ENCODE data around the gene HBB.

The HBB gene

GRCh38 chr11:5242208-5242607 is 15.3 kb upstream of the HBB start:
- Mint-ChIP-seq H3K27me3 (no peaks in the 10 kb centered on the region), H3K4me1 (ENCODE audit: low read depth in 2 of 2) (no peaks in the 10 kb centered on the region), H3K4me3 (no peak overlapping the region), H3K36me3 (ENCODE audit: insufficient read depth) (no peaks in the 10 kb centered on the region), H3K9me3 (no peaks in the 10 kb centered on the region), H3K27ac (no peak overlapping the region)
- ATAC-seq (replicated peaks) (no peak), DNase-seq (no peak)

GRCh38 chr11:5241458-5241857 is 14.6 kb upstream of the HBB start:
- Mint-ChIP-seq H3K9me3 (no peaks in the 10 kb centered on the region), H3K36me3 (ENCODE audit: insufficient read depth) (no peaks in the 10 kb centered on the region), H3K27me3 (no peaks in the 10 kb centered on the region), H3K4me1 (ENCODE audit: low read depth in 2 of 2) (no peaks in the 10 kb centered on the region), H3K4me3 (no peak overlapping the region), H3K27ac (no peak overlapping the region)
- DNase-seq (no peak), ATAC-seq (replicated peaks) (no peak)

GRCh38 chr11:5240458-5240857 is 13.6 kb upstream of the HBB start:
- no peak overlapping the region for H3K27ac Mint-ChIP-seq

GRCh38 chr11:5240056-5240455 is 13.2 kb upstream of the HBB start:
- no peak for DNase-seq
- Mint-ChIP-seq H3K27ac (no peak overlapping the region), H3K4me3 (no peak overlapping the region), H3K27me3 (peaks cover 0 to 7% of the 10 kb centered on the region in 2 donors), H3K9me3 (no peaks in the 10 kb centered on the region), H3K36me3 (ENCODE audit: insufficient read depth) (no peaks in the 10 kb centered on the region), H3K4me1 (ENCODE audit: low read depth in 2 of 2) (no peaks in the 10 kb centered on the region)
- ATAC-seq (replicated peaks): no peak

More at GRCh38 chr11:5240458-5240857, 13.6 kb upstream of the HBB start:
- H3K4me3 Mint-ChIP-seq: no peak overlapping the region
- no peak for ATAC-seq (replicated peaks)
- DNase-seq: no peak
- H3K9me3 Mint-ChIP-seq: no peaks in the 10 kb centered on the region
- H3K36me3 Mint-ChIP-seq (ENCODE audit: insufficient read depth): no peaks in the 10 kb centered on the region
- peaks cover 0 to 3% of the 10 kb centered on the region in 2 donors for H3K27me3 Mint-ChIP-seq
- H3K4me1 Mint-ChIP-seq (ENCODE audit: low read depth in 2 of 2): no peaks in the 10 kb centered on the region

GRCh38 chr11:5239046-5239445 is 12.2 kb upstream of the HBB start:
- ATAC-seq (replicated peaks): no peak

GRCh38 chr11:5238486-5238885 is 11.6 kb upstream of the HBB start:
- H3K36me3 Mint-ChIP-seq (ENCODE audit: insufficient read depth): no peaks in the 10 kb centered on the region
- ATAC-seq (replicated peaks) (no peak), DNase-seq (no peak)
- peaks cover 0 to 8% of the 10 kb centered on the region in 2 donors for H3K27me3 Mint-ChIP-seq
- H3K4me1 Mint-ChIP-seq (ENCODE audit: low read depth in 2 of 2): no peaks in the 10 kb centered on the region
- no peak overlapping the region for H3K27ac Mint-ChIP-seq
- H3K4me3 Mint-ChIP-seq: no peak overlapping the region
- no peaks in the 10 kb centered on the region for H3K9me3 Mint-ChIP-seq

More at GRCh38 chr11:5239046-5239445, 12.2 kb upstream of the HBB start:
- H3K27ac Mint-ChIP-seq: no peak overlapping the region
- peaks cover 0 to 8% of the 10 kb centered on the region in 2 donors for H3K27me3 Mint-ChIP-seq
- no peaks in the 10 kb centered on the region for H3K4me1 Mint-ChIP-seq (ENCODE audit: low read depth in 2 of 2)
- H3K36me3 Mint-ChIP-seq (ENCODE audit: insufficient read depth): no peaks in the 10 kb centered on the region
- H3K4me3 Mint-ChIP-seq: no peak overlapping the region
- DNase-seq: no peak
- no peaks in the 10 kb centered on the region for H3K9me3 Mint-ChIP-seq

- no peak for ATAC-seq (replicated peaks)
- Mint-ChIP-seq H3K27ac (no peak overlapping the region), H3K4me3 (no peak overlapping the region), H3K9me3 (no peaks in the 10 kb centered on the region), H3K27me3 (peaks cover 0 to 8% of the 10 kb centered on the region in 2 donors), H3K36me3 (ENCODE audit: insufficient read depth) (no peaks in the 10 kb centered on the region), H3K4me1 (ENCODE audit: low read depth in 2 of 2) (no peaks in the 10 kb centered on the region)
- DNase-seq: no peak
Observed at GRCh38 chr11:5237420-5237819, 10.5 kb upstream of the HBB start.

- no peaks in the 10 kb centered on the region for H3K9me3 Mint-ChIP-seq
- DNase-seq: no peak
- H3K4me1 Mint-ChIP-seq (ENCODE audit: low read depth in 2 of 2): no peaks in the 10 kb centered on the region
- no peaks in the 10 kb centered on the region for H3K36me3 Mint-ChIP-seq (ENCODE audit: insufficient read depth)
- H3K4me3 Mint-ChIP-seq: no peak overlapping the region
- no peak overlapping the region for H3K27ac Mint-ChIP-seq
- ATAC-seq (replicated peaks): no peak
- H3K27me3 Mint-ChIP-seq: peaks cover 0 to 8% of the 10 kb centered on the region in 2 donors
Observed at GRCh38 chr11:5235364-5236095, 8.7 kb upstream of the HBB start.

GRCh38 chr11:5234381-5234834 is 7.5 kb upstream of the HBB start, which contains the start of gene HBD:
HBD (minus strand) TSS chr11:5234483; CDS start chr11:5234433, 50 bp downstream.
- no peak within 1 kb of the TSS for H3K4me3 Mint-ChIP-seq
- no peaks in the 10 kb centered on the region for H3K36me3 Mint-ChIP-seq (ENCODE audit: insufficient read depth)
- DNase-seq (no peak), ATAC-seq (replicated peaks) (no peak)
- H3K4me1 Mint-ChIP-seq (ENCODE audit: low read depth in 2 of 2): no peaks in the 10 kb centered on the region
- no peaks in the 10 kb centered on the region for H3K9me3 Mint-ChIP-seq
- peaks cover 0 to 8% of the 10 kb centered on the region in 2 donors for H3K27me3 Mint-ChIP-seq
- no peak within 1 kb of the TSS for H3K27ac Mint-ChIP-seq

GRCh38 chr11:5233307-5233706 is 6.4 kb upstream of the HBB start:
- DNase-seq (no peak), ATAC-seq (replicated peaks) (no peak)
- no peaks in the 10 kb centered on the region for H3K9me3 Mint-ChIP-seq
- H3K27ac Mint-ChIP-seq: no peak overlapping the region
- peaks cover 0 to 8% of the 10 kb centered on the region in 2 donors for H3K27me3 Mint-ChIP-seq
- H3K36me3 Mint-ChIP-seq (ENCODE audit: insufficient read depth): no peaks in the 10 kb centered on the region
- H3K4me3 Mint-ChIP-seq: no peak overlapping the region
- H3K4me1 Mint-ChIP-seq (ENCODE audit: low read depth in 2 of 2): no peaks in the 10 kb centered on the region

- Mint-ChIP-seq H3K27ac (no peak overlapping the region), H3K27me3 (peaks cover 0 to 8% of the 10 kb centered on the region in 2 donors), H3K4me3 (no peak overlapping the region), H3K36me3 (ENCODE audit: insufficient read depth) (no peaks in the 10 kb centered on the region), H3K9me3 (no peaks in the 10 kb centered on the region), H3K4me1 (ENCODE audit: low read depth in 2 of 2) (no peaks in the 10 kb centered on the region)
- no peak for DNase-seq
- no peak for ATAC-seq (replicated peaks)
Observed at GRCh38 chr11:5232821-5233220, 6.0 kb upstream of the HBB start.

- Mint-ChIP-seq H3K4me3 (no peak overlapping the region), H3K9me3 (no peaks in the 10 kb centered on the region), H3K27me3 (peaks cover 0 to 8% of the 10 kb centered on the region in 2 donors), H3K4me1 (ENCODE audit: low read depth in 2 of 2) (no peaks in the 10 kb centered on the region), H3K36me3 (ENCODE audit: insufficient read depth) (no peaks in the 10 kb centered on the region), H3K27ac (no peak overlapping the region)
- ATAC-seq (replicated peaks) (no peak), DNase-seq (no peak)
Observed at GRCh38 chr11:5232176-5232575, 5.3 kb upstream of the HBB start.

GRCh38 chr11:5231111-5231510 is 4.2 kb upstream of the HBB start:
- DNase-seq (no peak), ATAC-seq (replicated peaks) (no peak)
- H3K9me3 Mint-ChIP-seq: no peaks in the 10 kb centered on the region
- no peaks in the 10 kb centered on the region for H3K4me1 Mint-ChIP-seq (ENCODE audit: low read depth in 2 of 2)
- no peak overlapping the region for H3K27ac Mint-ChIP-seq
- H3K4me3 Mint-ChIP-seq: no peak overlapping the region
- no peaks in the 10 kb centered on the region for H3K36me3 Mint-ChIP-seq (ENCODE audit: insufficient read depth)
- peaks cover 0 to 8% of the 10 kb centered on the region in 2 donors for H3K27me3 Mint-ChIP-seq

GRCh38 chr11:5230266-5230665 is 3.4 kb upstream of the HBB start:
- H3K9me3 Mint-ChIP-seq: no peaks in the 10 kb centered on the region
- no peaks in the 10 kb centered on the region for H3K36me3 Mint-ChIP-seq (ENCODE audit: insufficient read depth)
- H3K4me1 Mint-ChIP-seq (ENCODE audit: low read depth in 2 of 2): no peaks in the 10 kb centered on the region
- H3K27ac Mint-ChIP-seq: no peak overlapping the region
- H3K27me3 Mint-ChIP-seq: peaks cover 0 to 3% of the 10 kb centered on the region in 2 donors
- no peak overlapping the region for H3K4me3 Mint-ChIP-seq
- no peak for ATAC-seq (replicated peaks)
- DNase-seq: no peak
